GM23338 (cell line): ENCODE measurements around the gene ATF6. TPM values are rescaled to one million over a fixed set of nuclear protein-coding genes. Genes with fewer than 3 reads are reported as not detected.

ENCODE experiments used
- ATAC-seq: fragments of 200-7000 bp; cut with Tn5 transposase; 3 replicates; pipeline ENCODE4 v1.9.1; 2020
- DNase-seq: peaks from one replicate; pipeline ENCODE4 v3.0.0-alpha.2; 2015; ENCODE audit warnings: low spot score
- H2AFZ ChIP-seq: fragments of 200-600 bp; sonication (generic); 2 replicates; pipeline ENCODE4 v1.8.0; 2016; ENCODE audit warnings: antibody characterized with exemption, mild to moderate bottlenecking, moderate library complexity
- H3F3A ChIP-seq: fragments of 200-600 bp; sonication (generic); replicated peaks from 2 replicates; pipeline ENCODE4 v1.8.0; 2017; ENCODE audit warnings: antibody characterized with exemption, mixed run types, low read depth
- H3K27ac ChIP-seq: fragments of 200-600 bp; sonication (generic); 2 replicates; pipeline ENCODE4 v1.6.1; 2016; ENCODE audit warnings: low read depth
- H3K27me3 ChIP-seq: fragments of 200-600 bp; sonication (generic); 2 replicates; pipeline ENCODE4 v1.8.0; 2016; ENCODE audit warnings: mild to moderate bottlenecking, mixed run types, moderate library complexity; ENCODE audit not compliant: insufficient read depth
- H3K36me3 ChIP-seq: fragments of 200-600 bp; sonication (generic); 2 replicates; pipeline ENCODE4 v1.8.0; 2016; ENCODE audit warnings: mild to moderate bottlenecking; ENCODE audit not compliant: insufficient read depth
- H3K4me1 ChIP-seq: fragments of 200-600 bp; sonication (generic); 2 replicates; pipeline ENCODE4 v1.8.0; 2016; ENCODE audit warnings: mild to moderate bottlenecking, moderate library complexity; ENCODE audit not compliant: insufficient read depth
- H3K4me2 ChIP-seq: fragments of 200-600 bp; sonication (generic); 2 replicates; pipeline ENCODE4 v1.7.1; 2017; ENCODE audit warnings: mixed run types
- H3K4me3 ChIP-seq: fragments of 200-600 bp; sonication (generic); 2 replicates; pipeline ENCODE4 v1.6.1; 2016; ENCODE audit warnings: mixed run types
- H3K79me2 ChIP-seq: fragments of 200-600 bp; sonication (generic); replicated peaks from 2 replicates; pipeline ENCODE4 v1.8.0; 2017; ENCODE audit warnings: mild to moderate bottlenecking; ENCODE audit not compliant: insufficient read depth
- H3K9me2 ChIP-seq: fragments of 200-600 bp; sonication (generic); 2 replicates; pipeline ENCODE4 v1.8.0; 2017; ENCODE audit not compliant: insufficient read depth
- H4K20me1 ChIP-seq: fragments of 200-600 bp; sonication (generic); replicated peaks from 2 replicates; pipeline ENCODE4 v1.8.0; 2017; ENCODE audit warnings: mild to moderate bottlenecking; ENCODE audit not compliant: insufficient read depth
- H3K27ac Mint-ChIP-seq: 2 replicates; pipeline ENCODE4 v1.8.0; 2020; ENCODE audit warnings: inconsistent platforms, mild to moderate bottlenecking, moderate library complexity, mixed read lengths
- H3K27me3 Mint-ChIP-seq: 3 replicates; pipeline ENCODE4 v1.8.0; 2022; ENCODE audit warnings: low read depth, mild to moderate bottlenecking, moderate library complexity, mixed read lengths, inconsistent platforms; ENCODE audit not compliant: insufficient read depth, poor library complexity
- H3K36me3 Mint-ChIP-seq: 3 replicates; pipeline ENCODE4 v1.8.0; 2021; ENCODE audit warnings: low read depth, mild to moderate bottlenecking, inconsistent platforms, moderate library complexity, mixed read lengths
- H3K4me1 Mint-ChIP-seq: 3 replicates; pipeline ENCODE4 v1.8.0; 2020; ENCODE audit warnings: mild to moderate bottlenecking, inconsistent platforms, mixed read lengths
- H3K4me3 Mint-ChIP-seq: 3 replicates; pipeline ENCODE4 v1.8.0; 2021; ENCODE audit warnings: moderate library complexity, mild to moderate bottlenecking, inconsistent platforms, mixed read lengths
- H3K9me3 Mint-ChIP-seq: 3 replicates; pipeline ENCODE4 v1.8.0; 2020; ENCODE audit warnings: moderate library complexity, mild to moderate bottlenecking, inconsistent platforms, mixed read lengths
- EZH2 ChIP-seq: fragments of 200-600 bp; sonication (generic); IDR thresholded peaks from one replicate; pipeline ENCODE4 v1.8.0; 2017; ENCODE audit warnings: antibody characterized with exemption, mild to moderate bottlenecking, low read depth; ENCODE audit not compliant: unreplicated experiment
- EZH2phosphoT487 ChIP-seq: fragments of 200-600 bp; sonication (generic); IDR thresholded peaks from one replicate; pipeline ENCODE4 v1.8.1; 2018; ENCODE audit warnings: antibody characterized with exemption; ENCODE audit not compliant: unreplicated experiment
- POLR2AphosphoS5 ChIP-seq: IDR thresholded peaks from 2 replicates; pipeline ENCODE4 v1.6.1; 2016; ENCODE audit warnings: antibody characterized with exemption, low read depth
- STAT1 ChIP-seq: IDR thresholded peaks from one replicate; pipeline ENCODE4 v1.6.1; 2016; ENCODE audit warnings: antibody characterized with exemption; ENCODE audit not compliant: unreplicated experiment
- ZNF114 ChIP-seq: fragments of 250-450 bp; sonication (Bioruptor Pico); IDR thresholded peaks from 2 replicates; pipeline ENCODE4 v1.5.0; 2020; ENCODE audit warnings: mild to moderate bottlenecking, moderate library complexity
- ZNF331 ChIP-seq: fragments of 250-450 bp; sonication (Bioruptor Pico); IDR thresholded peaks from 2 replicates; pipeline ENCODE4 v1.5.0; 2020; ENCODE audit warnings: low read depth, mild to moderate bottlenecking, moderate library complexity
- polyA plus RNA-seq: library from polyadenylated mRNA; unstranded; fragments of >200 nt; fragmentation: Nextera tagmentation; extraction: Ambion mirVana; gene quantifications from 2 replicates; pipeline ENCODE4 v1.2.1, GENCODE V29; 2016
- total RNA-seq: library from RNA; depleted of rRNA; stranded (reverse); fragments of >200 nt; shearing (Covaris generic); gene quantifications from 2 replicates; pipeline ENCODE4 v1.2.3, GENCODE V29; 2014
- TF ChIP-seq, protein P1 (sequence below): fragments of 250-450 bp; sonication (Bioruptor Pico); IDR thresholded peaks from 2 replicates; pipeline ENCODE4 v1.5.0; 2020; ENCODE audit warnings: mild to moderate bottlenecking, moderate library complexity
- TF ChIP-seq, protein P2 (sequence below), 2 experiments: fragments of 200-600 bp in 1 of 2; sonication (generic) in 1 of 2; conservative IDR thresholded peaks; 2 replicates each; pipeline versions ENCODE4 v1.5.1 to v1.6.1; 2016 to 2017; ENCODE audit warnings: antibody characterized with exemption in 2 of 2, low read depth in 2 of 2, mild to moderate bottlenecking in 2 of 2, moderate library complexity in 1 of 2

ATF6 gene
- total and polyA plus RNA-seq, 2 experiments from 2014 or later = 5.0 to 13.5 TPM

- TF ChIP-seq, protein P1, sequence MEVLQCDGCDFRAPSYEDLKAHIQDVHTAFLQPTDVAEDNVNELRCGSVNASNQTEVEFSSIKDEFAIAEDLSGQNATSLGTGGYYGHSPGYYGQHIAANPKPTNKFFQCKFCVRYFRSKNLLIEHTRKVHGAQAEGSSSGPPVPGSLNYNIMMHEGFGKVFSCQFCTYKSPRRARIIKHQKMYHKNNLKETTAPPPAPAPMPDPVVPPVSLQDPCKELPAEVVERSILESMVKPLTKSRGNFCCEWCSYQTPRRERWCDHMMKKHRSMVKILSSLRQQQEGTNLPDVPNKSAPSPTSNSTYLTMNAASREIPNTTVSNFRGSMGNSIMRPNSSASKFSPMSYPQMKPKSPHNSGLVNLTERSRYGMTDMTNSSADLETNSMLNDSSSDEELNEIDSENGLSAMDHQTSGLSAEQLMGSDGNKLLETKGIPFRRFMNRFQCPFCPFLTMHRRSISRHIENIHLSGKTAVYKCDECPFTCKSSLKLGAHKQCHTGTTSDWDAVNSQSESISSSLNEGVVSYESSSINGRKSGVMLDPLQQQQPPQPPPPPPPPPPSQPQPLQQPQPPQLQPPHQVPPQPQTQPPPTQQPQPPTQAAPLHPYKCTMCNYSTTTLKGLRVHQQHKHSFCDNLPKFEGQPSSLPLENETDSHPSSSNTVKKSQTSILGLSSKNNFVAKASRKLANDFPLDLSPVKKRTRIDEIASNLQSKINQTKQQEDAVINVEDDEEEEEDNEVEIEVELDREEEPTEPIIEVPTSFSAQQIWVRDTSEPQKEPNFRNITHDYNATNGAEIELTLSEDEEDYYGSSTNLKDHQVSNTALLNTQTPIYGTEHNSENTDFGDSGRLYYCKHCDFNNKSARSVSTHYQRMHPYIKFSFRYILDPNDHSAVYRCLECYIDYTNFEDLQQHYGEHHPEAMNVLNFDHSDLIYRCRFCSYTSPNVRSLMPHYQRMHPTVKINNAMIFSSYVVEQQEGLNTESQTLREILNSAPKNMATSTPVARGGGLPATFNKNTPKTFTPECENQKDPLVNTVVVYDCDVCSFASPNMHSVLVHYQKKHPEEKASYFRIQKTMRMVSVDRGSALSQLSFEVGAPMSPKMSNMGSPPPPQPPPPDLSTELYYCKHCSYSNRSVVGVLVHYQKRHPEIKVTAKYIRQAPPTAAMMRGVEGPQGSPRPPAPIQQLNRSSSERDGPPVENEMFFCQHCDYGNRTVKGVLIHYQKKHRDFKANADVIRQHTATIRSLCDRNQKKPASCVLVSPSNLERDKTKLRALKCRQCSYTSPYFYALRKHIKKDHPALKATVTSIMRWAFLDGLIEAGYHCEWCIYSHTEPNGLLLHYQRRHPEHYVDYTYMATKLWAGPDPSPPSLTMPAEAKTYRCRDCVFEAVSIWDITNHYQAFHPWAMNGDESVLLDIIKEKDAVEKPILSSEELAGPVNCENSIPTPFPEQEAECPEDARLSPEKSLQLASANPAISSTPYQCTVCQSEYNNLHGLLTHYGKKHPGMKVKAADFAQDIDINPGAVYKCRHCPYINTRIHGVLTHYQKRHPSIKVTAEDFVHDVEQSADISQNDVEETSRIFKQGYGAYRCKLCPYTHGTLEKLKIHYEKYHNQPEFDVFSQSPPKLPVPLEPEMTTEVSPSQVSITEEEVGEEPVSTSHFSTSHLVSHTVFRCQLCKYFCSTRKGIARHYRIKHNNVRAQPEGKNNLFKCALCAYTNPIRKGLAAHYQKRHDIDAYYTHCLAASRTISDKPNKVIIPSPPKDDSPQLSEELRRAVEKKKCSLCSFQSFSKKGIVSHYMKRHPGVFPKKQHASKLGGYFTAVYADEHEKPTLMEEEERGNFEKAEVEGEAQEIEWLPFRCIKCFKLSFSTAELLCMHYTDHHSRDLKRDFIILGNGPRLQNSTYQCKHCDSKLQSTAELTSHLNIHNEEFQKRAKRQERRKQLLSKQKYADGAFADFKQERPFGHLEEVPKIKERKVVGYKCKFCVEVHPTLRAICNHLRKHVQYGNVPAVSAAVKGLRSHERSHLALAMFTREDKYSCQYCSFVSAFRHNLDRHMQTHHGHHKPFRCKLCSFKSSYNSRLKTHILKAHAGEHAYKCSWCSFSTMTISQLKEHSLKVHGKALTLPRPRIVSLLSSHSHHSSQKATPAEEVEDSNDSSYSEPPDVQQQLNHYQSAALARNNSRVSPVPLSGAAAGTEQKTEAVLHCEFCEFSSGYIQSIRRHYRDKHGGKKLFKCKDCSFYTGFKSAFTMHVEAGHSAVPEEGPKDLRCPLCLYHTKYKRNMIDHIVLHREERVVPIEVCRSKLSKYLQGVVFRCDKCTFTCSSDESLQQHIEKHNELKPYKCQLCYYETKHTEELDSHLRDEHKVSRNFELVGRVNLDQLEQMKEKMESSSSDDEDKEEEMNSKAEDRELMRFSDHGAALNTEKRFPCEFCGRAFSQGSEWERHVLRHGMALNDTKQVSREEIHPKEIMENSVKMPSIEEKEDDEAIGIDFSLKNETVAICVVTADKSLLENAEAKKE (CRISPR knock-in tag) = no peak
- TF ChIP-seq EZH2phosphoT487 = no peak
Measured at GRCh38 chr1:162007466-162007865, 241.3 kb downstream of the ATF6 start (continued).

- Mint-ChIP-seq H3K4me1 (peaks cover 20% of the 10 kb centered on the region), H3K9me3 (peaks cover 2% of the 10 kb centered on the region; the same call in 1 of the 3 replicates), H3K4me3 (no peak overlapping the region), H3K27ac (0 out of 2 replicates have a peak overlapping the region, but pooled peaks have one; percentile 71), H3K27me3 (peaks cover 3% of the 10 kb centered on the region), H3K36me3 (peaks cover 11% of the 10 kb centered on the region; the same call in 1 of the 3 replicates)
- ATAC-seq = peak; percentile 61
- no peaks in the 10 kb centered on the region for H3K9me2 ChIP-seq
- no peaks in the 10 kb centered on the region for H3K36me3 ChIP-seq
- H3K4me2 ChIP-seq = no peak overlapping the region
- 0 out of 2 replicates have a peak, but pooled peaks cover 6% of the 10 kb centered on the region for H3K4me1 ChIP-seq
- H3K27me3 ChIP-seq = no peaks in the 10 kb centered on the region
- DNase-seq = no peak
- H3K27ac ChIP-seq = no peak overlapping the region
- no peak overlapping the region for H3K4me3 ChIP-seq
- H3K79me2 ChIP-seq = no peaks in the 10 kb centered on the region
- no peaks in the 10 kb centered on the region for H4K20me1 ChIP-seq
- no peaks in the 10 kb centered on the region for H3F3A ChIP-seq
- no peak overlapping the region for H2AFZ ChIP-seq
- TF ChIP-seq, protein P2, sequence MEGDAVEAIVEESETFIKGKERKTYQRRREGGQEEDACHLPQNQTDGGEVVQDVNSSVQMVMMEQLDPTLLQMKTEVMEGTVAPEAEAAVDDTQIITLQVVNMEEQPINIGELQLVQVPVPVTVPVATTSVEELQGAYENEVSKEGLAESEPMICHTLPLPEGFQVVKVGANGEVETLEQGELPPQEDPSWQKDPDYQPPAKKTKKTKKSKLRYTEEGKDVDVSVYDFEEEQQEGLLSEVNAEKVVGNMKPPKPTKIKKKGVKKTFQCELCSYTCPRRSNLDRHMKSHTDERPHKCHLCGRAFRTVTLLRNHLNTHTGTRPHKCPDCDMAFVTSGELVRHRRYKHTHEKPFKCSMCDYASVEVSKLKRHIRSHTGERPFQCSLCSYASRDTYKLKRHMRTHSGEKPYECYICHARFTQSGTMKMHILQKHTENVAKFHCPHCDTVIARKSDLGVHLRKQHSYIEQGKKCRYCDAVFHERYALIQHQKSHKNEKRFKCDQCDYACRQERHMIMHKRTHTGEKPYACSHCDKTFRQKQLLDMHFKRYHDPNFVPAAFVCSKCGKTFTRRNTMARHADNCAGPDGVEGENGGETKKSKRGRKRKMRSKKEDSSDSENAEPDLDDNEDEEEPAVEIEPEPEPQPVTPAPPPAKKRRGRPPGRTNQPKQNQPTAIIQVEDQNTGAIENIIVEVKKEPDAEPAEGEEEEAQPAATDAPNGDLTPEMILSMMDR (conservative IDR thresholded peaks at IDR 0.05; ENCODE audit: low read depth in 2 of 2) = no peak
- TF ChIP-seq ZNF114 (no peak), ZNF331 (no peak), POLR2AphosphoS5 (no peak), EZH2 (no peak), STAT1 (no peak)
- TF ChIP-seq, protein P1 (CRISPR knock-in tag) = no peak
Measured at GRCh38 chr1:162008799-162009198, 242.7 kb downstream of the ATF6 start.
